ENCODE results near the gene IL37.

DNA sequence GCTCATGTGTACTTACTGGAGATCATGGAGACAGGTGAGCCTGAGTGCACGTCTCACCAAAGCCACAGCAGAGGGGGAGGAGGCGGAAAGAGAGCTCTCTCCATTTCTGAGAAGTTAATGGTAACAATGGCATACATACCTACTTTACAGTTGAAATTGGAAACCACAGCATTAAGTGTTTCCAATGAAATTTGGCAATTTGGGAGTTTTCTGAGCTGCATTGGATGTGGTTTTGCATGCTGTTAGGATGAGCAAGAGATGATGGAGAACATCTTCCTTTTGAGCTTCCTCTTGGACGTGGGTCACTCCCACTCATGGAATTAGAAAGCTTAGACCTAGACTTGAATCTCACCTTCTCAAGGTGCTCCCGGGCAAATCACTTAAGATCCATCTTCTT, 25.5 kb upstream of the IL37 start:
- TF ChIP-seq, protein P1, sequence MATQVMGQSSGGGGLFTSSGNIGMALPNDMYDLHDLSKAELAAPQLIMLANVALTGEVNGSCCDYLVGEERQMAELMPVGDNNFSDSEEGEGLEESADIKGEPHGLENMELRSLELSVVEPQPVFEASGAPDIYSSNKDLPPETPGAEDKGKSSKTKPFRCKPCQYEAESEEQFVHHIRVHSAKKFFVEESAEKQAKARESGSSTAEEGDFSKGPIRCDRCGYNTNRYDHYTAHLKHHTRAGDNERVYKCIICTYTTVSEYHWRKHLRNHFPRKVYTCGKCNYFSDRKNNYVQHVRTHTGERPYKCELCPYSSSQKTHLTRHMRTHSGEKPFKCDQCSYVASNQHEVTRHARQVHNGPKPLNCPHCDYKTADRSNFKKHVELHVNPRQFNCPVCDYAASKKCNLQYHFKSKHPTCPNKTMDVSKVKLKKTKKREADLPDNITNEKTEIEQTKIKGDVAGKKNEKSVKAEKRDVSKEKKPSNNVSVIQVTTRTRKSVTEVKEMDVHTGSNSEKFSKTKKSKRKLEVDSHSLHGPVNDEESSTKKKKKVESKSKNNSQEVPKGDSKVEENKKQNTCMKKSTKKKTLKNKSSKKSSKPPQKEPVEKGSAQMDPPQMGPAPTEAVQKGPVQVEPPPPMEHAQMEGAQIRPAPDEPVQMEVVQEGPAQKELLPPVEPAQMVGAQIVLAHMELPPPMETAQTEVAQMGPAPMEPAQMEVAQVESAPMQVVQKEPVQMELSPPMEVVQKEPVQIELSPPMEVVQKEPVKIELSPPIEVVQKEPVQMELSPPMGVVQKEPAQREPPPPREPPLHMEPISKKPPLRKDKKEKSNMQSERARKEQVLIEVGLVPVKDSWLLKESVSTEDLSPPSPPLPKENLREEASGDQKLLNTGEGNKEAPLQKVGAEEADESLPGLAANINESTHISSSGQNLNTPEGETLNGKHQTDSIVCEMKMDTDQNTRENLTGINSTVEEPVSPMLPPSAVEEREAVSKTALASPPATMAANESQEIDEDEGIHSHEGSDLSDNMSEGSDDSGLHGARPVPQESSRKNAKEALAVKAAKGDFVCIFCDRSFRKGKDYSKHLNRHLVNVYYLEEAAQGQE (IDR thresholded peaks at IDR 0.05; ENCODE audit: borderline replicate concordance): no peak
- TF ChIP-seq, protein P2, sequence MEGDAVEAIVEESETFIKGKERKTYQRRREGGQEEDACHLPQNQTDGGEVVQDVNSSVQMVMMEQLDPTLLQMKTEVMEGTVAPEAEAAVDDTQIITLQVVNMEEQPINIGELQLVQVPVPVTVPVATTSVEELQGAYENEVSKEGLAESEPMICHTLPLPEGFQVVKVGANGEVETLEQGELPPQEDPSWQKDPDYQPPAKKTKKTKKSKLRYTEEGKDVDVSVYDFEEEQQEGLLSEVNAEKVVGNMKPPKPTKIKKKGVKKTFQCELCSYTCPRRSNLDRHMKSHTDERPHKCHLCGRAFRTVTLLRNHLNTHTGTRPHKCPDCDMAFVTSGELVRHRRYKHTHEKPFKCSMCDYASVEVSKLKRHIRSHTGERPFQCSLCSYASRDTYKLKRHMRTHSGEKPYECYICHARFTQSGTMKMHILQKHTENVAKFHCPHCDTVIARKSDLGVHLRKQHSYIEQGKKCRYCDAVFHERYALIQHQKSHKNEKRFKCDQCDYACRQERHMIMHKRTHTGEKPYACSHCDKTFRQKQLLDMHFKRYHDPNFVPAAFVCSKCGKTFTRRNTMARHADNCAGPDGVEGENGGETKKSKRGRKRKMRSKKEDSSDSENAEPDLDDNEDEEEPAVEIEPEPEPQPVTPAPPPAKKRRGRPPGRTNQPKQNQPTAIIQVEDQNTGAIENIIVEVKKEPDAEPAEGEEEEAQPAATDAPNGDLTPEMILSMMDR (IDR thresholded peaks at IDR 0.05; ENCODE audit: poor library complexity, severe bottlenecking): no peak
- TF ChIP-seq POLR2AphosphoS5 (IDR thresholded peaks at IDR 0.05): no peak
- no peak for TF ChIP-seq SMC3 (conservative IDR thresholded peaks at IDR 0.05; ENCODE audit: poor library complexity)
- TF ChIP-seq MXI1 (conservative IDR thresholded peaks at IDR 0.05; ENCODE audit: poor library complexity, severe bottlenecking): no peak
- TF ChIP-seq EP300 (conservative IDR thresholded peaks at IDR 0.05; ENCODE audit: poor library complexity, severe bottlenecking): no peak
- no peak for TF ChIP-seq RAD21 (conservative IDR thresholded peaks at IDR 0.05)

Measured in neural cell (in vitro differentiated cells).